ENCODE data around the gene IP6K1. TPM values are rescaled to one million over a fixed set of nuclear protein-coding genes. Genes with fewer than 3 reads are reported as not detected.

IP6K1 gene
- total RNA-seq, 3 donors from 2014 or later: 24.8 to 45.9 (median 45.8) TPM

GRCh38 chr3:49812916-49813496, 26.7 kb upstream of the IP6K1 start:
- H3K27ac ChIP-seq: peak overlapping the region; percentile 83 to 84
- intact Hi-C loops (cut with DNase I; ENCODE audit: low total_unique reads): no loop called here
- H3K4me1 ChIP-seq: peaks cover 0 to 14% of the 10 kb centered on the region in 2 donors
- H3K36me3 ChIP-seq: peaks cover 5% of the 10 kb centered on the region
- H3K9me3 ChIP-seq: no peaks in the 10 kb centered on the region
- peak overlapping the region; percentile 47 to 72 (median 56) for H3K4me3 ChIP-seq
- no peak for DNase-seq (ENCODE audit: low spot score in 2 of 2)
- H3K27me3 ChIP-seq: no peaks in the 10 kb centered on the region
- TF ChIP-seq CTCF (IDR thresholded peaks at IDR 0.05): no peak
- no peak for TF ChIP-seq POLR2AphosphoS5 (IDR thresholded peaks at IDR 0.05)
- no peak for TF ChIP-seq POLR2A (IDR thresholded peaks at IDR 0.05)

- peaks cover 18 to 33% of the 10 kb centered on the region in 2 donors for H3K4me1 ChIP-seq
- no peak for DNase-seq (ENCODE audit: low spot score in 2 of 2)
Measured at GRCh38 chr3:49807431-49808114, 21.2 kb upstream of the IP6K1 start.

GRCh38 chr3:49806850-49807249, 20.5 kb upstream of the IP6K1 start:
- intact Hi-C loops (cut with DNase I; ENCODE audit: low total_unique reads): loop anchor here (5.0 kb wide), 1 partner anchor 35 kb away; no protein-coding TSS in a partner anchor

More at GRCh38 chr3:49807431-49808114, 21.2 kb upstream of the IP6K1 start:
- H3K27ac ChIP-seq: peak overlapping the region; percentile 19 to 97
- no peaks in the 10 kb centered on the region for H3K9me3 ChIP-seq
- intact Hi-C loops (cut with DNase I; ENCODE audit: low total_unique reads): loop anchor here (5.0 kb wide), 1 partner anchor 35 kb away; no protein-coding TSS in a partner anchor
- H3K27me3 ChIP-seq: no peaks in the 10 kb centered on the region
- H3K36me3 ChIP-seq: peaks cover 5% of the 10 kb centered on the region
- no peak for TF ChIP-seq CTCF (IDR thresholded peaks at IDR 0.05)
- TF ChIP-seq POLR2A (IDR thresholded peaks at IDR 0.05): no peak
- TF ChIP-seq POLR2AphosphoS5 (IDR thresholded peaks at IDR 0.05): no peak
- H3K4me3 ChIP-seq: no peak overlapping the region

GRCh38 chr3:49805897-49806701, 19.8 kb upstream of the IP6K1 start:
- Histone ChIP-seq H3K27me3 (no peaks in the 10 kb centered on the region), H3K4me3 (peak overlapping the region in 1 of 3 donors; percentile 51), H3K4me1 (peaks cover 18 to 29% of the 10 kb centered on the region in 2 donors), H3K9me3 (no peaks in the 10 kb centered on the region), H3K36me3 (peaks cover 5% of the 10 kb centered on the region), H3K27ac (peak overlapping the region; percentile 90 to 97)
- TF ChIP-seq POLR2AphosphoS5 (IDR thresholded peaks at IDR 0.05): no peak
- no peak for TF ChIP-seq POLR2A (IDR thresholded peaks at IDR 0.05)
- no peak for TF ChIP-seq CTCF (IDR thresholded peaks at IDR 0.05)
- intact Hi-C loops (cut with DNase I; ENCODE audit: low total_unique reads): loop anchor here (5.0 kb wide), 1 partner anchor 36 kb away; no protein-coding TSS in a partner anchor
- DNase-seq (ENCODE audit: low spot score in 2 of 2): no peak

More at GRCh38 chr3:49806850-49807249, 20.5 kb upstream of the IP6K1 start:
- Histone ChIP-seq H3K4me1 (peaks cover 18 to 29% of the 10 kb centered on the region in 2 donors), H3K27ac (peak overlapping the region; percentile 90 to 97), H3K4me3 (no peak overlapping the region), H3K36me3 (peaks cover 5% of the 10 kb centered on the region), H3K27me3 (no peaks in the 10 kb centered on the region), H3K9me3 (no peaks in the 10 kb centered on the region)
- no peak for DNase-seq (ENCODE audit: low spot score in 2 of 2)
- no peak for TF ChIP-seq POLR2AphosphoS5 (IDR thresholded peaks at IDR 0.05)
- TF ChIP-seq POLR2A (IDR thresholded peaks at IDR 0.05): no peak
- no peak for TF ChIP-seq CTCF (IDR thresholded peaks at IDR 0.05)

All from breast epithelium (tissue), 4 donors.